Mesenchymal stem cell (in vitro differentiated cells and primary cell): ENCODE results near the gene MUC5B.

Source experiments
- DNase-seq: peaks from one replicate; pipeline ENCODE4 v3.0.0-alpha.2; 2013
- H2AFZ ChIP-seq: one replicate; pipeline ENCODE4 v1.6.1; 2013; ENCODE audit warnings: low read depth, mild to moderate bottlenecking, control low read depth, inconsistent platforms, low read length, moderate library complexity
- H2AK5ac ChIP-seq: 2 replicates; pipeline ENCODE4 v1.6.1; 2013; ENCODE audit warnings: low read length, moderate library complexity, mild to moderate bottlenecking, inconsistent platforms; ENCODE audit not compliant: severe bottlenecking
- H2BK120ac ChIP-seq: one replicate; pipeline ENCODE4 v1.6.1; 2013; ENCODE audit warnings: low read depth, mild to moderate bottlenecking, inconsistent platforms, low read length, moderate library complexity
- H2BK12ac ChIP-seq, 2 experiments: one replicate each; pipeline ENCODE4 v1.6.1; 2013; ENCODE audit warnings: inconsistent platforms in 2 of 2, low read length in 2 of 2, mild to moderate bottlenecking in 2 of 2, moderate library complexity in 2 of 2, control low read depth in 1 of 2
- H2BK15ac ChIP-seq: one replicate; pipeline ENCODE4 v1.6.1; 2013; ENCODE audit warnings: mild to moderate bottlenecking, low read depth, inconsistent platforms; ENCODE audit not compliant: poor library complexity, severe bottlenecking
- H2BK5ac ChIP-seq: 2 replicates; pipeline ENCODE4 v1.6.1; 2013; ENCODE audit warnings: low read depth, mild to moderate bottlenecking, low read length, control low read depth, inconsistent platforms; ENCODE audit not compliant: poor library complexity, severe bottlenecking
- H3K14ac ChIP-seq, 2 experiments: one replicate each; pipeline ENCODE4 v1.6.1; 2013; ENCODE audit warnings: inconsistent platforms in 2 of 2, low read length in 2 of 2, control low read depth in 1 of 2, mild to moderate bottlenecking in 1 of 2, moderate library complexity in 1 of 2
- H3K18ac ChIP-seq, 2 experiments: one replicate each; pipeline ENCODE4 v1.6.1; 2013; ENCODE audit warnings: inconsistent platforms in 2 of 2, low read length in 2 of 2, control low read depth in 1 of 2, low read depth in 1 of 2, mild to moderate bottlenecking in 1 of 2
- H3K23ac ChIP-seq, 2 experiments: one replicate each; pipeline ENCODE4 v1.6.1; 2013; ENCODE audit warnings: inconsistent platforms in 2 of 2, low read length in 2 of 2, mild to moderate bottlenecking in 2 of 2, moderate library complexity in 2 of 2, control low read depth in 1 of 2
- H3K27ac ChIP-seq: 2 replicates; pipeline ENCODE4 v1.5.1; 2013; ENCODE audit warnings: mild to moderate bottlenecking, moderate library complexity, low read length, control low read depth, inconsistent platforms; ENCODE audit not compliant: poor library complexity, severe bottlenecking
- H3K27me3 ChIP-seq, 2 experiments: 2 replicates each; pipeline versions ENCODE4 v1.6.1 to v1.7.0; 2013; ENCODE audit warnings: low read length in 2 of 2, mild to moderate bottlenecking in 2 of 2, moderate library complexity in 2 of 2, control low read depth in 1 of 2, inconsistent platforms in 1 of 2; ENCODE audit not compliant: control insufficient read depth in 1 of 2, insufficient read depth in 1 of 2
- H3K36me3 ChIP-seq, 2 experiments: 2 replicates each; pipeline versions ENCODE4 v1.6.1 to v1.7.0; 2013; ENCODE audit warnings: low read length in 2 of 2, control low read depth in 1 of 2, inconsistent platforms in 1 of 2, low read depth in 1 of 2, mild to moderate bottlenecking in 1 of 2; ENCODE audit not compliant: insufficient read depth in 2 of 2, control insufficient read depth in 1 of 2
- H3K4ac ChIP-seq, 2 experiments: one replicate each; pipeline ENCODE4 v1.6.1; 2013; ENCODE audit warnings: inconsistent platforms in 2 of 2, low read length in 2 of 2, mild to moderate bottlenecking in 2 of 2, moderate library complexity in 2 of 2, control low read depth in 1 of 2, low read depth in 1 of 2
- H3K4me1 ChIP-seq: 2 replicates; pipeline ENCODE4 v1.6.1; 2013; ENCODE audit warnings: low read depth, low read length, control low read depth; ENCODE audit not compliant: control insufficient read depth, insufficient read depth
- H3K4me2 ChIP-seq: 2 replicates; pipeline ENCODE4 v1.6.1; 2013; ENCODE audit warnings: low read length, mild to moderate bottlenecking, inconsistent platforms; ENCODE audit not compliant: poor library complexity, severe bottlenecking
- H3K4me3 ChIP-seq, 2 experiments: 2 replicates each; pipeline versions ENCODE4 v1.5.1 to v1.7.0; 2013; ENCODE audit warnings: low read length in 2 of 2, mild to moderate bottlenecking in 2 of 2, control low read depth in 1 of 2, low read depth in 1 of 2; ENCODE audit not compliant: insufficient read depth in 1 of 2
- H3K79me1 ChIP-seq: replicated peaks from 2 replicates; pipeline ENCODE4 v1.6.1; 2013; ENCODE audit warnings: mild to moderate bottlenecking, control low read depth, low read length, inconsistent platforms; ENCODE audit not compliant: poor library complexity, severe bottlenecking
- H3K9ac ChIP-seq: 2 replicates; pipeline ENCODE4 v1.7.0; 2013; ENCODE audit warnings: mild to moderate bottlenecking, low read length, moderate library complexity
- H3K9me3 ChIP-seq: 2 replicates; pipeline ENCODE4 v1.7.0; 2013; ENCODE audit warnings: mild to moderate bottlenecking, low read length; ENCODE audit not compliant: control insufficient read depth
- H4K8ac ChIP-seq: one replicate; pipeline ENCODE4 v1.6.1; 2013; ENCODE audit warnings: inconsistent platforms, mild to moderate bottlenecking, low read length, moderate library complexity
- H4K91ac ChIP-seq: one replicate; pipeline ENCODE4 v1.6.1; 2013; ENCODE audit warnings: mild to moderate bottlenecking, low read length, inconsistent platforms
- WGBS: methylation state at CpG from one replicate; pipeline ENCODE4 v1.1.7; 2013; ENCODE audit warnings: mixed read lengths; 5-methylcytosine and 5-hydroxymethylcytosine counted together

The MUC5B gene

GRCh38 chr11:1306186-1307162 lies 83.6 kb downstream of the MUC5B start:
- H3K4me1 ChIP-seq: peaks cover 63% of the 10 kb centered on the region
- peaks cover 14% of the 10 kb centered on the region for H3K79me1 ChIP-seq
- peaks cover 27 to 41% of the 10 kb centered on the region in 2 experiments for H3K36me3 ChIP-seq
- DNase-seq: no peak
- no peak overlapping the region for H2BK5ac ChIP-seq
- no peak overlapping the region for H3K27ac ChIP-seq
- no peak overlapping the region for H4K91ac ChIP-seq
- no peak overlapping the region for H3K23ac ChIP-seq
- 94% methylated on average over 30 of the region's 30 CpGs for WGBS
- H3K4me2 ChIP-seq: no peak overlapping the region
- H3K9ac ChIP-seq: no peak overlapping the region
- no peak overlapping the region for H2AK5ac ChIP-seq
- H3K27me3 ChIP-seq: no peaks in the 10 kb centered on the region
- no peak overlapping the region for H2BK15ac ChIP-seq
- H3K9me3 ChIP-seq: peaks cover 7% of the 10 kb centered on the region
- no peak overlapping the region for H2AFZ ChIP-seq
- H3K4me3 ChIP-seq: no peak overlapping the region
- no peak overlapping the region for H2BK12ac ChIP-seq
- no peak overlapping the region for H4K8ac ChIP-seq
- no peak overlapping the region for H3K18ac ChIP-seq
- no peak overlapping the region for H3K14ac ChIP-seq
- no peak overlapping the region for H3K4ac ChIP-seq
- H2BK120ac ChIP-seq: no peak overlapping the region

- WGBS: 95% methylated on average over 20 of the region's 21 CpGs
- no peak overlapping the region for H3K4me3 ChIP-seq
- H3K27me3 ChIP-seq: no peaks in the 10 kb centered on the region
- no peak overlapping the region for H3K18ac ChIP-seq
- no peak overlapping the region for H2BK15ac ChIP-seq
- H2BK12ac ChIP-seq: no peak overlapping the region
- peak overlapping the region; percentile 81 for H3K9ac ChIP-seq
- no peak overlapping the region for H3K27ac ChIP-seq
- H3K4me2 ChIP-seq: no peak overlapping the region
- peaks cover 27 to 37% of the 10 kb centered on the region in 2 experiments for H3K36me3 ChIP-seq
- H2BK5ac ChIP-seq: no peak overlapping the region
- H2AFZ ChIP-seq: no peak overlapping the region
- no peak overlapping the region for H3K4ac ChIP-seq
- peaks cover 15% of the 10 kb centered on the region for H3K9me3 ChIP-seq
- H4K91ac ChIP-seq: no peak overlapping the region
- H2BK120ac ChIP-seq: no peak overlapping the region
- H3K79me1 ChIP-seq: peaks cover 13% of the 10 kb centered on the region
- no peak for DNase-seq
- no peak overlapping the region for H2AK5ac ChIP-seq
- no peak overlapping the region for H4K8ac ChIP-seq
- no peak overlapping the region for H3K14ac ChIP-seq
- peaks cover 58% of the 10 kb centered on the region for H3K4me1 ChIP-seq
- H3K23ac ChIP-seq: no peak overlapping the region
Observed at GRCh38 chr11:1307163-1307870, 84.5 kb downstream of the MUC5B start.

- Histone ChIP-seq H2BK12ac (no peak overlapping the region), H3K4me2 (peak overlapping the region; percentile 84), H2AK5ac (no peak overlapping the region), H3K9me3 (peaks cover 18% of the 10 kb centered on the region), H3K79me1 (peaks cover 11% of the 10 kb centered on the region), H2BK120ac (no peak overlapping the region), H3K23ac (no peak overlapping the region), H3K4me1 (peaks cover 52% of the 10 kb centered on the region), H2BK5ac (no peak overlapping the region), H3K9ac (peak overlapping the region; percentile 81), H3K14ac (no peak overlapping the region), H3K36me3 (peaks cover 23 to 30% of the 10 kb centered on the region in 2 experiments), H3K18ac (no peak overlapping the region), H3K27ac (no peak overlapping the region), H2BK15ac (no peak overlapping the region), H3K27me3 (no peaks in the 10 kb centered on the region), H2AFZ (no peak overlapping the region), H3K4me3 (peak overlapping the region; percentile 82 to 100), H4K91ac (no peak overlapping the region), H4K8ac (no peak overlapping the region), H3K4ac (no peak overlapping the region)
- DNase-seq: no peak
- WGBS: 91% methylated on average over 21 of the region's 21 CpGs
Observed at GRCh38 chr11:1307998-1308742, 85.3 kb downstream of the MUC5B start.
